Neural progenitor cell (in vitro differentiated cells): Measurements from ENCODE around the gene DET1.
"Not testable (repeated sequence)": the region's sequence is repeated elsewhere in the genome, so short reads cannot be mapped to it uniquely, and the experiment has no call there.

Source experiments
- CTCF ChIP-seq: fragments of 200-600 bp; sonication (generic); IDR thresholded peaks from 2 replicates; pipeline ENCODE4 v1.5.1; 2017; ENCODE audit warnings: antibody characterized with exemption, mild to moderate bottlenecking
- EZH2 ChIP-seq: fragments of 200-600 bp; sonication (generic); IDR thresholded peaks from 2 replicates; pipeline ENCODE4 v1.6.1; 2017; ENCODE audit warnings: antibody characterized with exemption, mild to moderate bottlenecking, moderate library complexity

- not testable (repeated sequence) for TF ChIP-seq CTCF, EZH2
These were observed 72.7 kb downstream of the DET1 start for GRCh38 chr15:88473661-88474293.
